NCI-H82 treated with DMSO at 0.1 percent for 48 hours (cell line): ENCODE results near the gene ALKAL2.

Experiments
- DNase-seq: peaks from one replicate; lab custom pipeline; 2025; ENCODE audit not compliant: unreplicated experiment; lab: John Stamatoyannopoulos, UW

The ALKAL2 gene

DNA sequence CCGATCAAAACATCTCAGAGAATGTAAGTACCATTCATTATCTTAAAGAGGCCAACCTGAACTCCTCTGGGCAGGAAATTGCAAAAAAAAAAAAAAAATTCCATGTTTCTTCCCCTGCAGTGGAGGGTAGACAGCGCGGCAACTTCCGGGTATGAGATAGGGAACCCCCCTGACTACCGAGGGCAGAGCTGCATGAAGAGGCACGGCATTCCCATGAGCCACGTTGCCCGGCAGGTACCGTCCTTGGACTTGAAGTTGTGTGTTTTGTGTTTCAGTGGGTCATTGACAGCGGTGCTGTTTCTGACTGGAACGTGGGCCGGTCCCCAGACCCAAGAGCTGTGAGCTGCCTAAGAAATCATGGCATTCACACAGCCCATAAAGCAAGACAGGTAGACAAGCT lies 16.0 kb downstream of the ALKAL2 start:
- DNase-seq = no peak

DNA sequence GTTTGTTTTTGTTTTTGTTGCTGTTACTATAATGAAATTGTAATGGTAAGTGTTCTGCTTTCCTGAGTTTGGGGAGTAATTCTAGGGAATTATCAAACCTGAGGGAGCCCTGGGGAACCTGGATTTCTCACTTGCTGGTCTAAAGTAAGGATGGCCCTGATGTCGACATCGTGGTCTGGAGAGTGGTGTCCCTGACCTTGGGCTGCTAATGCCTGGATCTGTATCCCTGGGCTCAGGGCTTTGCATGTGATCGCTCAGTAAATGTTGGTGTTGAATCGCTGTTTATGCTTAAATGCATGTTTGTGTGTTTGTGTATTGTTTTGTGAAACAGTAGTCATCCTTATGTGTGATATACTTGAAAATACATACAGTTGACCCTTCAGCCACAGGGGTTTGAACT lies 17.0 kb downstream of the ALKAL2 start:
- DNase-seq = no peak

DNA sequence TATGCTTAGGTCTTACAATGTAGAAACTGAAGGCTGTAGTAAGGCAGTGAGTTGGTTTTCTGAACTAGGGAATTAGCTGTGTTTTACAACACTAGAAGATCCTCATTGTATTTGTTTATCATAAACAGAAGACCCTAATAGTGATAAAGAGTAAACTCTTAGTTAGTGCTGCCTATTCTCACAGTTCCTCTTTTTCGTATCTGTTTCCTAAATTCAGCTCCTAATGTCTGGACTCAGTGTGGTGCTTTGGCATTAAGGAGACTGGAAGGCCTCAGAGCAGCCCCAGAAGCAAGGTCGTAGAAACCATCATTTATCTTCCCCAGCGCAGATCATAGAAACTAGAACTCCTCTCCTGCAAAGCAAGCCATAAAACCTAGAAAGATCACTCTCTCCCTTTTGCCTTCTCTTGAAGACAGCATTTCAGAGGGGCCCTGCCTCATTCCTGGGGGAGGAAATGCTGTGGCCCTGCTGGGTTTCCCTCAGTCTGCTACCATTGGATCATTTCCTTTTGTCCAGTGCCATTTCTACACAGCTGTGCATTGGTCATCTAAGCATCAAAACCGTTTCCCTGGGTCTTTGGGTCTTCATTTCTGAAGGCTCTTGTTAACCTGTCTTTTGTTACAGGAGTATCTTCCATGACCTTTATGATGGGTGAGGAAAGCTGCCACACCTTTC lies 18.4 kb downstream of the ALKAL2 start:
- no peak for DNase-seq

DNA sequence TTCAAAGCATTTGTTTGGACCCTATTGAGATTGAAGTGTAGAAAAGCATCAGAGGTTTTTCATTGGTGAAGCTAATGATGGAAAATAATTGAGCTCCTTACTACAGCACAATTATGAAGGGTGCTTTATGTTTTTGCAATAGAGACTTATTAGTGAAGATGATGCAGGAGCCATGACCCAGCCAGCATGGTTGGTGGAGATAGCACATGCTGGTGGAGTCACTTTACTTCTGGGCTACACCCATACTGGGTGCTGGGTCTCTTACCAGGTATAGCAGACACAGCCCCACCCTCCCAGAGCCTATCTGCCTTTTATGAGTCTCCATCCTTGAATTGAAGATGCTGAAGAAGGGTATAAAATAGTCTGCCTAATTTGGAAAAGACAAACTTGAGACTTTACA lies 19.6 kb downstream of the ALKAL2 start:
- DNase-seq = no peak

DNA sequence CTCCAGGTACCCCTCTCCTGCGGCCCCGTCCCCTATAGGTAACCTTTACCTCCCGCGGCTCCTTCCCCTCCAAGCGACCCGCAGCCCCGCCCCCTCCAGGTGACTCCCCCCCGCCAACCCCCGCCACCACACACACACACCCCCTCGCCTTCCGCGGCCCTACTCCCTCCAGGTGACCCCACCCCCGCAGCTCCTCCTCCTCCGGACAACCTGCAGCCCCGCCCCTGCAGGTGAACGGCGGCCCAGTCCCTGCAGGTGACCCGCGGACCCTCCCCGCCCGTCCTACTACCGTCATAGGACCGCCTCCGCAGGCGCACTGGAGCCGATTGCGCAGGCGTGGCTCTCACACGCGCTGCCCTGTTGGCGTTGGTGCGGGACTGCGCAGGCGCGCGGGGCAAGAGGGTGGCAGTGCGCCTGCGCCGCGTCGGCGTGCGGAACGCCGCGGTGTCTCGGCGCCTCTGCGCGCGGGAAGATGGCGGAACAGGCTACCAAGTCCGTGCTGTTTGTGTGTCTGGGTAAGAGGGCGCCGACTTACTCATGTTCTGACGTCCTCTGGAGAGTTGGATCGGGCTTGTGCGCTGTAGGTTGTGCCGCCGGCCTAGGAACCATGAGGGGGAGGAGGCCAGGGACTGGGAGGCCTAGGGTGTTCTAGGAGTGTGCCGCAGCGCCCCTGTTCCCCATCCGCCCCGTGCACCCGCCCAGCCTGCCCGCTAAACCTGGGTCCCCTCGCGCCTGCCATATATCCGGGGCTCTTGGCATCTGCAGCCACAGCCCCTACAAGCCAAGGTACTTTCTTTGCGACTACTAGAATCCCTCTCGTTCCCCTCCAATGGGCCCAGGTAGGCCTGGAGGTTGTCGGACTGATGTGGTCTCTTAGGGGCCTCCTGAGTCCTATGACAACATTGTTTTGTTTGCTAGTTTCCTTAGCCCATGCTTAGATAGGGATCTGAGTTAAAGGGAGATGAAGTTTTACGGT lies 23.1 kb downstream of the ALKAL2 start, which contains the start of gene ACP1:
TSS of gene ACP1 (plus strand) at position 455 of the 976 bp plus-strand sequence. CDS start at position 473, 18 bp downstream.
- peak; percentile 63 for DNase-seq

DNA sequence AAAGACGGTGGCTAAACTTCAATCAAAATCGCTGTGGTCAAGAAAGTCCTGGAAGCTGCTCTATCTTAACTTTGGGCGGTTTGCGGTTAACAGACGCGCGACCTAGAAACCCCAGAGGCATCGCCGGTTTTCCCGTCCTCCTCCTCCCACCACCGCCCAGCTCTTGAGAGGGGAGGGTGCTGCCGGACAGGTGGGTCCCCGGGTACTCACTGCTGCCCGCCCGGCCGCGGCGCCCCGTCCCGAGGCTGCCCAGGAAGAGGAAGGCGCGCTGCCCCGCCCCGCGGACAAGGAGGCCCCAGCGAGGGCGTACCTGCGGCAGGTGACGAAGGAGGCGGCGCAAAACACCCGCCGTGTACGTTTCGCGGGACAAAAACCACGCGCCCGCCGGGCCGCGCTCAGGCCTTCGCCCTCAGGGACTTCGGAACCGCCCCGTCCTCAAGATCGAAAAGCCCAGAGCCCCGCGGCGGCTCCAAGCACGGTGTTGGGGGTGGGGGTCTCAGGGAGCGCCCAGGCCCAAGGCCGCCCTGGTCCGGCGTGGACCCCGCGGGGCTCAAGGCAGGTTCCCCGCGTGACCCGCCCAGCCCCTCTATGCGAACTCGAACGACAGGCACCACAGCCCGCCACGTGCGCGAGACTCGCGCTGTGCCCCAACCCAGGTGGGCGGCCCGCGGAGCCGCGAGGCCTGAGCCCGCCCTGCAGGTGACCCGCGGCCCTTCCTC lies 24.0 kb downstream of the ALKAL2 start, which contains the start of gene SH3YL1:
TSS of gene SH3YL1 (minus strand) at position 259 of the 719 bp plus-strand sequence. CDS start at position 211, 48 bp downstream.
- DNase-seq = no peak

DNA sequence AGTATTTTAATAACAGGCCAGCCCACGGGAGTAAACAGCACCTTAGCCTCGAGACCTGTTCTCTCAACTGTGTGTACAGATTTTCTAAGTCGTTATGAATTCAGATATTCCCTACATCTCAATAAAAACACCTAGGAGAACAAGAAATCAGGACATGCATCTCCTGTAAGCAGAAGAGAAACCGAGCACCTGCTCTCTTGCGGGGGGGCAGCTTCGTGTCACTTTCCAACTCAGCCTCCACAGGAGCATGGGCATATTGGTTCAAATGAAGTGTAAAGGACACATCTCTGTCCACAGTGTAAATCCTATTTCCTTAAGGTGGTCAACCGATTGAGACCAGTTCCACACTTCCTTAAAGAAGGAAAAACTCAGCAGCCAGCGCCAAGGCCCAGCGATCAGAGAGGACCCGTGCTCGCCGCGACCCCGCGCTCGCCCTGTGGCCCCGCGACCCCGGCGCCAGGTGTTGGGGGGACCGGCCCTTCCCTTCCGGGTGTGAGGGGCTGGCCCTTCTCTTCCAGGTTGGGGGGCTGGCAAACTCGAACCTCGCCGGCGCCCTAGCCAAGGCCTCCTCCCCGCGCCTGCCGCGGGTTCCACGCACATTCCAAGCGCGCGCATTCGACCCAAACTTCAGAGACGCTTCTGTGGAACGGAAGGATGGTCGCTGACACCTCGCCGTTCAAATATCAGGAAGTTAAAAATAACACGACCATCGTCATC lies 24.7 kb downstream of the ALKAL2 start:
- no peak for DNase-seq

DNA sequence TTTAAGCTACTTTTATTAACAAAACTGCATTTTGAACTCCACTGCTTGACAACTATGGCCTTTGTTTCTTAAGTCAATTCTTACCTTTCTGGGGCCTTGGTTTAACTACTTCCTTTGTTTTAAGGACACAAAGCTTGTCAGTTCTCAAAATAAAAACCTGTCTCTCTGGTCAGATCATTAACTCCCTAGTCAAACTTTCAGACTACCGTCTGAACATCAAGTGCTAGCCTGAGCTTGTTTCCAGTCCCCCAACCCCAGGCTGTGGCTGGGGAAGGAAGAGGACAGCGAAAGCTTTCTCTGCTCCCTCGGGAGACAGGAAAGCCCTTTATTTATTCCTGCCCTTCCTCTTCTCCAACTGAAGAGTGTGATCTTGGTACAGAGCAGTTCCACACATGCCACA lies 25.8 kb downstream of the ALKAL2 start:
- DNase-seq = no peak

DNA sequence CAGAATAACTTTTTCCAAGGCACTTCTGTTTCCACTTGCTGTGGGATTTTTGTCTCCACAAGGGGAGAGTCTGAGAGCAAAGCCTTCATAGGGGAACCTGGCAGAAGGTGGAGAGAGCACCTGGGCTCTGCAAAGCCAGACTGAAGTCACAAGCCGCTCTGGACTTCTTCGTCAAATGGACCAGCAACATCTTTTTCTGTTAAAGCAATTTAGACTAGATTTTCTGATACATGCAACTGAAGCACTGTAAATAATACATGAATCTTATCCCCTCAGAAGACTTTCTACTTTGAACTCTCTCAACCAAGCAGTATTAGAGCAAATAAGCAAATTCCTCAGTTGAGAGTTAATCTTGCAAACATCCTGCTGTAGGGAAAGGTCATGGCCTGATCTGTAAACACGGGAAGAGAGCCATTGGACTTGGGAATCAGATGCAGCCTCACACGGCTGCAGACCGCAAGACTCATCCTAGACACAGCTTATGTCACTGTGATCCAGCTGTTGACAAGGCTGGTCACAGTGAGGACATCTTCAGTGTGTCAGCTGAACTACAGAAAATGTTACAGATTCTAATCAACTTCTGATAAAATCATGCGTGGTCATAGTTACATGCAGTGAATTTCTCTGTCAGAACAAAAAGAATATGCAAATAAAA lies 27.3 kb downstream of the ALKAL2 start:
- no peak for DNase-seq

DNA sequence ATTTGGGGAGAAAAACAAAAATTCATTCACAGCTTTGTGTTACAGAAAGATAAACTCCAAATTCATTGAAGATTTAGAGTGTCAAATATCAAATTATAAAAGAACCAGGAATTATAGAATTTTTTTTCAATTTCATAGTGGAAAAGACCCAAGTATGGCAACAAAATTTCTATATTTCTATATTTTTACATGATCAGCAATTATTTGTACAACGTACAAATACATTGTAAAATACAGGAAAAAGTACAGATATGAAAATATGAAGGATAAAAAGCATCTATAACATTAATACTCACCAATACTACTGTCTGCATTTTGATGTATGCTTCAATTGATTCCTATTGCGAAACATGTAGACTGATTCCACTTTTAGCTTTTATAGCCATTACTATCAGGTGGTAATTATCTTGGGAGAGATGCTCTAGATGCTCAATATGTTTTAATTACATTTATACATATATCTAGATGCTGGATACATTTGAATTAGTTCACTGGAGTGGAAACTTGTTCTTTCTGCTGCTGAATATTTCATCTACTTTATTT lies 28.0 kb downstream of the ALKAL2 start:
- DNase-seq = no peak

DNA sequence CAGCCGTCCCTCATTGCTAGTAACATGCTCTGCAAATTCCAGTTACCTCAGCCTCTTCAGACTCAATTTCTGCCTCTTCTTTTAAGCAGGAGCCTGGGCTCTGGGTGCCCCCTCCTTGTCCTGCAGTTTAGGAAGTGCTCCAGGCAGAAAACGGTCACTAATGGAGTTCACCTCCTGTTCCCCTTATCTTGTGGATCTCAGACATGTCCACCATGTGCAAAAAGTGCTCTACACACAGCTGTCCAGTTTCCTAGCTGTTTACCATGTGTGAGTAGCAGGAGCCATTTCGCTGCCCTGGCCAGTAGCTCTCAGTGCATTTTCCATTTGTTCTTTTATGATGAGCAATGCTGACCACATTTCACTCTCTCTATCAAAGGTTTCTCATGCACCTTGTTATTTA lies 29.0 kb downstream of the ALKAL2 start:
- no peak for DNase-seq

DNA sequence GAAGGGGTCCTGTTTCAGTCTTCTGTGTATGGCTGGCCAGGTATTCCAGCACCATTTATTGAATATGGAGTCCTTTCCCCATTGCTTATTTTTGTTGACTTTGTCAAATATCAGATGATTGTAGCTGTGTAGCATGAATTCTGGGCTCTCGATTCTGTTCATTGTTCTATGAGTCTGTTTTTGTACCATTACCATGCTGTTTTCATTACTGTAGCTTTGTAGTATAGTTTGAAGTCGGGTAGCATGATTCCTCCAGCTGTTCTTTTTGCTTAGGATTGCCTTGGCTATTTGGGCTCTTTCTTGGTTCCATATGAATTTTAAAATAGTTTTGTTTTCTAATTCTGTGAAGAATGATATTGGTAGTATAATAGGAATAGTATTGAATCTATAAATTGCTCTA lies 30.0 kb downstream of the ALKAL2 start:
- no peak for DNase-seq

DNA sequence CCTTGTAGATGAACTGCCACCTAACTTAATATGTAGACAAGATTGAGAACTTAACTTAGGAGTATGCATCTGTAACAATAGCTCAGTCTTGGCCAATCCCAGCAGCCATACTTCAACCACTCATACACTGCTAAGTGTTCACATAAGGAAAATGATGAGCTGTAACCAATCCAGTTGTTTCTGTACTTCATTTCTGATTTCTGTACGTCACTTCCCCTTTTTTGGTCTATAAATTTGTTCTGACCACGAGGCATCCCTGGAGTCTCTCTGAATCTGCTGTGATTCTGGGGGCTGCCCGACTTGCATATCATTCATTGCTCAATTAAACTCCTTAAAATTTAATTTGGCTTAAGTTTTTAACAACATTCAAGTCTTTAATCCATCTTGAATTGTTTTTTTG lies 30.5 kb downstream of the ALKAL2 start:
- DNase-seq = no peak

DNA sequence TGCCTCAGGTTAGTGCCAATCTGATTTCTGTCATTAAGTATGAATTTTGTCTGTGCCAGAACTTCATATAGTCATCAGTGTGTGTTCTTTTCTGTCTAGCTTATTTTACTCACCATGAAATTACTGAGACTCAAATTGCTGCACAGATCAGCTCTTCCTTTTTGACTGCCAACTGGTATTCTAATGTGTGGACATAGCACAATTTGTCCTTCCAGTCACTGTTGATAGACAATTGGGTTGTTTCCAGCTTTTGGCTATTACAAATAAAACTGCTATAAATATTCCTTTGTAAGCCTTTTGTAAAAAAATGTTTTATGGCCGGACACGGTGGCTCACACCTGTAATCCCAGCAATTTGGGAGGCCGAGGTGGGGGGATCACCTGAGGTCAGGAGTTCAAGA lies 31.8 kb downstream of the ALKAL2 start:
- no peak for DNase-seq

DNA sequence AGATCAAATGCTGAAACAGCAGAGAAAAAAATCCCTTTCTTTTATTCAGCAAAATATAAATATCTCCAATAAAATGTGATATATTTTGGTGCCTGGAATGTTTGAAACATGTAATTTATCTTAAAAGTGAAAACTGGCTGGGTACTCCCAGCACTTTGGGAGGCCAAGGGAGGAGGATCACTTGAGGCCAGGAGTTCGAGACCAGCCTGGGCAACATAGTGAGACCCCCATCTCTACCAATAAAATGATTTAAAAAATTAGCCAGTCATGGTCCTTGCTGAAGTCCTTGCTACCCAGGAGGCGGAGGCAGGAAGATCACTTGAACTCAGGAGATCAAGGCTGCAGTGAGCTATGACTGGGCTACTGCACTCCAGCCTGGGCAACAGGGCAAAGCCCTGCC lies 32.7 kb downstream of the ALKAL2 start:
- no peak for DNase-seq

DNA sequence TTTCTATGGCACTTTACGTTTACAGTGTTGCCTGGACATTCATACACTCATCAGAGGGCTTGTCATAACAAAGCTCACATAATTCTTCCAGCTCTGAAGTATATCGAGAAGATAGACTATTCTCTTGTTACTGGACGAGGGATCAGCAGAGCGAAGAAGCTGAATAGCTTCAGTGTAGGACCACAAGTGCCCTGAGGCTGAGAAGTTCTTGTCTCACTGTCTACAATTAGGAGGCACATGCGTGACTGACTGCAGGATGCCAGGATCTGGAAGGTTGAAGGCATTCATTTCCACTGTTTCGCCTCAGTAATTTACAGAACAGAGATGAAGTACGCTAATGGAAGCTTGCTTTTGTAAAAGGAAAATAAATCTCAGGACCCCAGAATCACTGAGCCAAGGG lies 33.6 kb downstream of the ALKAL2 start:
- no peak for DNase-seq

DNA sequence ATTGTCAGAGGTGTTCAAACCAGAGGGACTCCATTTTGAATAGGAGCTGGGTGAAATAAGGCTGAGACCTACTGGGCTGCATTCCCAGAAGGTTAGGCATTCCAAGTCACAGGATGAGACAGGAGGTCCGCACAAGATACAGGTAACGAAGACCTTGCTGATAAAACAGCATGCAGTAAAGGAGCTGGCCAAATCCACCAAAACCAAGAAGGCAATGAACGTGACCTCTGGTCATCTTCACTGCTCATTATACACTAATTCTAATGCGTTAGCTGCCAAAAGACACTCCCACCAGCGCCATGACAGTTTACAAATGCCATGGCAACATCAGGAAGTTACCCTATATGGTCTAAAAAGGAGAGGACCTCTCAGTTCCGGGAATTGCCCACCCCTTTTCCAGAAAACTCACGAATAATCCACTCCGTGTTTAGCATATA lies 34.7 kb downstream of the ALKAL2 start:
- DNase-seq = no peak

DNA sequence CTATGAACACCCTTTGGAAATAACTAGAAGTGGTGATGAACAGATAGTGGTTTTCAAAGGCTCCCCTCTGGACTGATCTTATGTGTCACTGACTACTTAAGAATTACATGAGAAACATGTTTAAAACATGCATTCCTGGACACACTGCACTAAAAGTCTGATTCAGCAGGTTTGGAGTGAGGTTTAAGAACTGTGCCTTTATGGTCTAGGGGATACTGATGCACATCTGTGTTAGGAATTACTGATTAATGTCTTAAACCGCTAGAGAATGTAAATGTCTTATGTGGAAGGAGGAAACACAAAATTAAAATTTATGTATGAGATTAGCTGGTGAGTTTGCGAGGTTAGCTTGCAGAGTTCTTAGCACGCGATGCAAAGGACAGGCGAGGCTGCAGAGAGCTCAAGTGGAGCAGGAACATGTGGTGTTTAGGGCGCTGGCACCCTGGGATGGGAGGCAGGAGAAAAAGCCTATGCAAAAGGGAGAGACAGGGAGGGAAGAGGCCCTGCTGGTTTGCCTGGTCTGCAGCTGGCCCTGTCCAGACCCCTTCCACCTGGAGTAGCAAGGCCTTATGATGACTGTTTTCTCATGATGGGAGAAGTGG lies 35.8 kb downstream of the ALKAL2 start:
- no peak for DNase-seq

DNA sequence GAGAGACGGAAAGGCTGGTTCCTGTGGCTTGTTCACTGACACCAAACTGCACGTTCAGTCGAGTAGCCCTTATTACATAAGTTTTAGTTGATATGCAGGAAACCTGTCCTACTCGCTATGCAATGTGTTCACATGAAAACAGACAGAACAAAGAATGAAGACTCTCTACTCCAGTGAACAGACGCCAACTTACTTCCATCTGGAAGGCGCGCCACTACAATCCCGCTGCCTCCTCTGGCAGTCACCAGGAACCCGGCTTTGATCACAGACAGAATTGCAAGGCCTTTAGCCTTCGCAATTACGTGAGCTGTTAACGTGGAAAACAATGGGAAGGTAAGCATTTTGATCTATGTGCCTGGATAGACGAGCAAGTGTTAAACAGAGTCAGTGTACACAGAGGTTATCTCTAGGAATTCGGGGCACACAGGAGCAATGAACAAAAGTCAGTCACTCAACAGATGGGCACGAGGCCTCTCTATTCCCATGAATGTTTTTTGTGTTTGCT lies 38.3 kb downstream of the ALKAL2 start:
- no peak for DNase-seq
